ENCODE data around the gene NUDCD3.

- no peak for TF ChIP-seq CTCF (IDR thresholded peaks at IDR 0.05)
- TF ChIP-seq POLR2AphosphoS5 (IDR thresholded peaks at IDR 0.05): no peak
- TF ChIP-seq POLR2A (IDR thresholded peaks at IDR 0.05): no peak
- TF ChIP-seq EP300 (IDR thresholded peaks at IDR 0.05): no peak
Observed at GRCh38 chr7:44403176-44403759, 87.2 kb downstream of the NUDCD3 start.
